ENCODE measurements around the gene CDH2. TPM values are rescaled to one million over a fixed set of nuclear protein-coding genes. Genes with fewer than 3 reads are reported as not detected.

The CDH2 gene
- total and polyA plus RNA-seq, 2 experiments from 2014 or later: 103 to 165 TPM

DNA sequence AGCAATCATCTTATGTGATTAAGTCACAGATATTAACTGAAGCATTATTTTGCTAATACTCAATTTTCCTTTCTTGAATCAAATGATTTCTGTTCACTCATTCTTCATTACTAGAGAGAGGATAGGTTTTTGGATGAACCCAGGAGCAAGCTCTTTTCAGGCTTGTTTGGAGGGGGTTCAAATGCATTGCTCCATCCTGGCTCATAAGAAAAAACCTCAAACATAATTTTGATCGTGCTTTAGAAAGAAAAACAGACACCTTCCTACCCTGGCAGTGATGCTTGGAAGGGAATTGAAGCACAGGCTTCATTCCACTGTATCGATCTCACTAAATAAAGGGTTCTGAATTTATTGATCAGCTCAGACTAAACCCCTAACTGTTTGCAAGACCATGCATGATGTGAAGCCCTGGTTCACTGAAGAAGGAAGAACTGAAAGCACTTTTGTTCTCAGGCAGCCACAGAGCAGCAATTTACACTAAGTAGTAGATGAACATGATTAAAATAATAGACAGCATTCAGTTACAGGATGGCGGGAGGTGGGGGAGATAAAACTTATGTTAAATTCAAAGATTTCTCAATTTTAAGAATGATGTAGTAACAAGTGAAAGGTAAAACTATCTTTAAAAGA, 53.4 kb downstream of the CDH2 start:
- H3K79me2 ChIP-seq (ENCODE audit: insufficient read depth): peaks cover 100% of the 10 kb centered on the region
- no peaks in the 10 kb centered on the region for H3K27me3 ChIP-seq (replicated peaks; ENCODE audit: insufficient read depth)
- H3K36me3 ChIP-seq (ENCODE audit: low read depth): no peaks in the 10 kb centered on the region
- WGBS, 2 experiments (ENCODE audit: low coverage in 1 of 2, low lambda C conversion rate in 2 of 2, missing lambda C conversion rate in 2 of 2): 23 to 28% methylated on average over 3 of the region's 3 CpGs
- H3K27ac ChIP-seq: peak overlapping the region; percentile 29
- H3K4me3 ChIP-seq: peak overlapping the region; percentile 58
- DNase-seq: peak; percentile 30
- H2AFZ ChIP-seq: peak overlapping the region; percentile 65
- H3K9ac ChIP-seq: peak overlapping the region; percentile 54
- peaks cover 35% of the 10 kb centered on the region for H3K4me1 ChIP-seq (ENCODE audit: insufficient read depth)
- H3K9me3 ChIP-seq (ENCODE audit: low read depth): no peaks in the 10 kb centered on the region
- no peaks in the 10 kb centered on the region for H3K9me2 ChIP-seq (ENCODE audit: insufficient read depth)
- peaks cover 16% of the 10 kb centered on the region; the same call in 1 of the 2 replicates for H3F3A ChIP-seq (ENCODE audit: insufficient read depth)
- in situ Hi-C loops (cut with MboI): no loop called here
- peak overlapping the region; percentile 75 for H3K4me2 ChIP-seq (ENCODE audit: unreplicated experiment)
- TF ChIP-seq EZH2 (IDR thresholded peaks at IDR 0.05; ENCODE audit: insufficient read depth, poor library complexity, severe bottlenecking): no peak
- TF ChIP-seq EZH2phosphoT487 (IDR thresholded peaks at IDR 0.05; ENCODE audit: insufficient read depth, low read depth): no peak
- no peaks in the 10 kb centered on the region for H4K20me1 ChIP-seq (ENCODE audit: insufficient read depth)

DNA sequence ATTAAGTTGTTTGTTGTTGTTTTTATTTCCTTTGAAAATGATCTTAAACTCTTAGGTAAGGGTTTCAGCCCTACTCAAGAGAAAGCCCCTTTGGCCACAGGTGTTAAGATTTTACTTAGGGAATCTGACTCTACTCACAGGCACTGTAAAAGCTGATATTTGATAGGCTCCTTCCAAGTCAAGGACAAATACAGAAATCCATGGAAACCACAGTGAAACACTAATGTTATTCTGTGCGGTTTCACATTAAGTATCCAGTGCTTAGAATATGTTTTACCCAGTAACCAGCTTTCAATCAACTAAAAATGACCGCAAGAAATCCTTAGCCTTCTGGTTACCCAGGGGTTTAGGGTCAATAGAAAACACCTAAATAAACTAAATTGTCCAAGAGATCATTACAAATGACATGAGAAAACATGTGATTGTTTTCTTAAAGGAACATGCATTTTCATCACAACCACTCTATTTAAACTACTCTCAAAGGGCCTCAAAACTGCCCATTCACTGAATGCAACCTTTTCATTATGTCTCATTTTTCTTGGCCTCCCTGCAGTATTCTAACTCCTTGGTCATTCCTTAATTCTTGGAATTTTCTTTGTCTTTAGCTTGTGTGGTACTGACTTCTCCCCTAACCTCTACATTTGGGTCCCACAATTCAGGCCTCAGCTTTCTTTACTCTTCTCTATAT, 56.0 kb downstream of the CDH2 start:
- Histone ChIP-seq H3K27ac (no peak overlapping the region), H3K4me1 (ENCODE audit: insufficient read depth) (peaks cover 34% of the 10 kb centered on the region), H3K4me3 (no peak overlapping the region), H4K20me1 (ENCODE audit: insufficient read depth) (no peaks in the 10 kb centered on the region), H3K36me3 (ENCODE audit: low read depth) (no peaks in the 10 kb centered on the region), H3K9ac (no peak overlapping the region), H3K27me3 (replicated peaks; ENCODE audit: insufficient read depth) (no peaks in the 10 kb centered on the region), H2AFZ (no peak overlapping the region), H3F3A (ENCODE audit: insufficient read depth) (peaks cover 24% of the 10 kb centered on the region; the same call in 1 of the 2 replicates), H3K4me2 (ENCODE audit: unreplicated experiment) (no peak overlapping the region), H3K9me2 (ENCODE audit: insufficient read depth) (no peaks in the 10 kb centered on the region), H3K9me3 (ENCODE audit: low read depth) (no peaks in the 10 kb centered on the region), H3K79me2 (ENCODE audit: insufficient read depth) (peaks cover 100% of the 10 kb centered on the region)
- in situ Hi-C loops (cut with MboI): no loop called here
- no peak for TF ChIP-seq EZH2 (IDR thresholded peaks at IDR 0.05; ENCODE audit: insufficient read depth, poor library complexity, severe bottlenecking)
- no peak for TF ChIP-seq EZH2phosphoT487 (IDR thresholded peaks at IDR 0.05; ENCODE audit: insufficient read depth, low read depth)
- 91 to 100% methylated on average over 2 of the region's 2 CpGs for WGBS, 2 experiments (ENCODE audit: low coverage in 1 of 2, low lambda C conversion rate in 2 of 2, missing lambda C conversion rate in 2 of 2)
- DNase-seq: no peak

DNA sequence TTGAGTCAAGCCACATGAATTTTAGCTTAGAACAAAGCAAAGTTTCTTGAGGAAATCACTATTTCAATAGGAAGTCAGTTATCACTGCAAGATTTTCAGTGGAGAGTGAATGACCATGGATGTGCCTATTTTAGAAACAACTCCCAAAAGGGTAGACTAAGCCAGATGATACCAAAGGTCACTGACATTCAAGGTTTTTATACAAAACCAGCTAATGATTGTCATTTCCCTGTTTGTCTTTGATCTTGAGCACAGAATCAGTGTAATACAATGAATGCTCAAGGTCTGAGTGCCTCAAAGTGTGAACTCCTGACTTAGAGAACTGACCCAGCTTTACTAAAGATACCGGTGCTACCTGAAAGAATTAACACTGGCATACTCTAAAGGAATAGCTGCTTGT, 60.5 kb downstream of the CDH2 start:
- H3K4me2 ChIP-seq (ENCODE audit: unreplicated experiment): no peak overlapping the region
- H3K27me3 ChIP-seq (replicated peaks; ENCODE audit: insufficient read depth): no peaks in the 10 kb centered on the region
- no peaks in the 10 kb centered on the region for H3K9me2 ChIP-seq (ENCODE audit: insufficient read depth)
- no peaks in the 10 kb centered on the region for H4K20me1 ChIP-seq (ENCODE audit: insufficient read depth)
- H2AFZ ChIP-seq: no peak overlapping the region
- WGBS, 2 experiments (ENCODE audit: low coverage in 1 of 2, low lambda C conversion rate in 2 of 2, missing lambda C conversion rate in 2 of 2): 89 to 92% methylated on average over 1 of the region's 1 CpG
- H3K4me1 ChIP-seq (ENCODE audit: insufficient read depth): peaks cover 56% of the 10 kb centered on the region
- peak overlapping the region; percentile 94 for H3K27ac ChIP-seq
- peaks cover 82% of the 10 kb centered on the region for H3K79me2 ChIP-seq (ENCODE audit: insufficient read depth)
- no peaks in the 10 kb centered on the region for H3K36me3 ChIP-seq (ENCODE audit: low read depth)
- TF ChIP-seq EZH2 (IDR thresholded peaks at IDR 0.05; ENCODE audit: insufficient read depth, poor library complexity, severe bottlenecking) (no peak), EZH2phosphoT487 (IDR thresholded peaks at IDR 0.05; ENCODE audit: insufficient read depth, low read depth) (no peak)
- no peak overlapping the region for H3K9ac ChIP-seq
- peaks cover 52% of the 10 kb centered on the region for H3F3A ChIP-seq (ENCODE audit: insufficient read depth)
- H3K4me3 ChIP-seq: no peak overlapping the region
- H3K9me3 ChIP-seq (ENCODE audit: low read depth): no peaks in the 10 kb centered on the region
- in situ Hi-C loops (cut with MboI): no loop called here
- DNase-seq: no peak

DNA sequence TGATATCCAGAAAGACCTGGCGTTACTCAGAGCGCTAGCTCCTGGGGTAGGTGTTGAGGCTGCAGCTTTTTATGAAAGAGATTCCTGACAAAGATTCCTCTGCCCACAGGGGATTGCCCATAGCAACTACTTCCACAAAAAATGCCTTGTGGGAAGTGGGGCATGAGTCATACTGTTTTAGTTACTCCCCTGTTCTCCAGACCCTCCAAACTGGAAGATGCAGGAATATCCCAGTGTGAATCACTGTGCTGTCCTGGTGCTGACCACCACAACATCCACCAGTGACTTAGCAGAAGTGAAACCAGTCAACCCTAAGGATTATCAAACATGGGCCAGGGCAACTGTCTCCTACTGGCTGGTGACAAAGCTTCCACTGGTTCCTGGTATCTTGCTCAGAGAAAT, 61.8 kb downstream of the CDH2 start:
- Histone ChIP-seq H3K9me2 (ENCODE audit: insufficient read depth) (no peaks in the 10 kb centered on the region), H3K4me2 (ENCODE audit: unreplicated experiment) (peak overlapping the region; percentile 75), H3K27ac (peak overlapping the region; percentile 94), H3F3A (ENCODE audit: insufficient read depth) (peaks cover 62% of the 10 kb centered on the region), H2AFZ (no peak overlapping the region), H3K9ac (peak overlapping the region; percentile 68), H3K9me3 (ENCODE audit: low read depth) (no peaks in the 10 kb centered on the region), H3K4me3 (peak overlapping the region; percentile 41), H4K20me1 (ENCODE audit: insufficient read depth) (no peaks in the 10 kb centered on the region), H3K36me3 (ENCODE audit: low read depth) (no peaks in the 10 kb centered on the region), H3K4me1 (ENCODE audit: insufficient read depth) (peaks cover 66% of the 10 kb centered on the region), H3K27me3 (replicated peaks; ENCODE audit: insufficient read depth) (no peaks in the 10 kb centered on the region), H3K79me2 (ENCODE audit: insufficient read depth) (peaks cover 82% of the 10 kb centered on the region)
- TF ChIP-seq EZH2phosphoT487 (IDR thresholded peaks at IDR 0.05; ENCODE audit: insufficient read depth, low read depth): no peak
- no peak for TF ChIP-seq EZH2 (IDR thresholded peaks at IDR 0.05; ENCODE audit: insufficient read depth, poor library complexity, severe bottlenecking)
- peak; percentile 89 for DNase-seq
- 60 to 66% methylated on average over 2 of the region's 2 CpGs for WGBS, 2 experiments (ENCODE audit: low coverage in 1 of 2, low lambda C conversion rate in 2 of 2, missing lambda C conversion rate in 2 of 2)
- in situ Hi-C loops (cut with MboI): no loop called here
